ENCODE data around the gene REXO1.
"Not testable (repeated sequence)": the region's sequence is repeated elsewhere in the genome, so short reads cannot be mapped to it uniquely, and the experiment has no call there.

The REXO1 gene

GRCh38 chr19:1886360-1886759 is 38.1 kb upstream of the REXO1 start:
- H3K27ac ChIP-seq (ENCODE audit: extremely low read depth, low read depth, low read length); H3K9me3 ChIP-seq (ENCODE audit: control insufficient read depth, insufficient read depth, low read depth, low read length); CTCF ChIA-PET; H3K4me3 ChIP-seq (ENCODE audit: low read depth, low read length); H3K36me3 ChIP-seq (ENCODE audit: control insufficient read depth in 2 of 2, insufficient read depth in 1 of 2, low read length in 2 of 2): not testable (repeated sequence)
- POLR2A ChIA-PET, result interaction anchor here (2.7 kb wide), 1 partner anchor 11 kb away, joined by 22 read pairs; no protein-coding TSS in a partner anchor
- H3K4me1 ChIP-seq (ENCODE audit: control insufficient read depth, insufficient read depth, low read length), result peaks cover 17% of the 10 kb centered on the region
- TF ChIP-seq ZNF433 (tag by site-specific recombination; IDR thresholded peaks at IDR 0.05; ENCODE audit: low read depth) (peak; percentile 85), ZNF664 (tag by site-specific recombination; IDR thresholded peaks at IDR 0.05) (peak; percentile 84; the same call in 1 of the 2 replicates), ZNF610 (tag by site-specific recombination; IDR thresholded peaks at IDR 0.05; ENCODE audit: borderline replicate concordance) (0 out of 2 replicates have a peak, but pooled peaks have one; percentile 42), ZNF121 (tag by site-specific recombination; IDR thresholded peaks at IDR 0.05) (peak; percentile 39; the same call in 1 of the 2 replicates), ZNF514 (tag by site-specific recombination; IDR thresholded peaks at IDR 0.05) (peak; percentile 87; the same call in 1 of the 2 replicates), KLF7 (tag by site-specific recombination; IDR thresholded peaks at IDR 0.05; ENCODE audit: borderline replicate concordance) (peak; percentile 59; the same call in 1 of the 2 replicates), ZNF394 (tag by site-specific recombination; IDR thresholded peaks at IDR 0.05; ENCODE audit: borderline replicate concordance) (peak; percentile 98), ZNF791 (tag by site-specific recombination; IDR thresholded peaks at IDR 0.05) (peak; percentile 78; the same call in 1 of the 2 replicates), ZNF223 (tag by site-specific recombination; IDR thresholded peaks at IDR 0.05) (peak; percentile 57; the same call in 1 of the 2 replicates), RBAK (tag by site-specific recombination; IDR thresholded peaks at IDR 0.05) (peak; percentile 83), GFI1B (tag by site-specific recombination; IDR thresholded peaks at IDR 0.05) (0 out of 2 replicates have a peak, but pooled peaks have one; percentile 45), ZBTB1 (tag by site-specific recombination; IDR thresholded peaks at IDR 0.05) (0 out of 2 replicates have a peak, but pooled peaks have one; percentile 50), ZNF580 (tag by site-specific recombination; IDR thresholded peaks at IDR 0.05) (0 out of 2 replicates have a peak, but pooled peaks have one; percentile 35), TSHZ1 (tag by site-specific recombination; IDR thresholded peaks at IDR 0.05; ENCODE audit: borderline replicate concordance) (peak; percentile 31; the same call in 1 of the 2 replicates), ZNF138 (tag by site-specific recombination; IDR thresholded peaks at IDR 0.05; ENCODE audit: borderline replicate concordance) (peak; percentile 93; the same call in 1 of the 2 replicates), ZNF404 (tag by site-specific recombination; IDR thresholded peaks at IDR 0.05) (peak; percentile 87; the same call in 1 of the 2 replicates), MZF1 (tag by site-specific recombination; IDR thresholded peaks at IDR 0.05; ENCODE audit: borderline replicate concordance) (peak; percentile 53; the same call in 1 of the 2 replicates), ZNF530 (tag by site-specific recombination; IDR thresholded peaks at IDR 0.05; ENCODE audit: low read depth) (0 out of 2 replicates have a peak, but pooled peaks have one; percentile 74), ZNF529 (tag by site-specific recombination; IDR thresholded peaks at IDR 0.05; ENCODE audit: insufficient replicate concordance) (peak; percentile 61), GLI2 (tag by site-specific recombination; IDR thresholded peaks at IDR 0.05; ENCODE audit: borderline replicate concordance, low read depth) (peak; percentile 81; the same call in 1 of the 2 replicates), ZNF558 (tag by site-specific recombination; IDR thresholded peaks at IDR 0.05) (peak; percentile 83), ZNF560 (tag by site-specific recombination; IDR thresholded peaks at IDR 0.05; ENCODE audit: borderline replicate concordance) (peak; percentile 92), ZXDB (tag by site-specific recombination; IDR thresholded peaks at IDR 0.05) (peak; percentile 65), ZNF146 (tag by site-specific recombination; IDR thresholded peaks at IDR 0.05) (0 out of 2 replicates have a peak, but pooled peaks have one; percentile 13), ZNF639 (tag by site-specific recombination; IDR thresholded peaks at IDR 0.05) (0 out of 2 replicates have a peak, but pooled peaks have one; percentile 38), ZNF214 (tag by site-specific recombination; IDR thresholded peaks at IDR 0.05; ENCODE audit: borderline replicate concordance) (peak; percentile 42; the same call in 1 of the 2 replicates)
- TF ChIP-seq, protein P1, sequence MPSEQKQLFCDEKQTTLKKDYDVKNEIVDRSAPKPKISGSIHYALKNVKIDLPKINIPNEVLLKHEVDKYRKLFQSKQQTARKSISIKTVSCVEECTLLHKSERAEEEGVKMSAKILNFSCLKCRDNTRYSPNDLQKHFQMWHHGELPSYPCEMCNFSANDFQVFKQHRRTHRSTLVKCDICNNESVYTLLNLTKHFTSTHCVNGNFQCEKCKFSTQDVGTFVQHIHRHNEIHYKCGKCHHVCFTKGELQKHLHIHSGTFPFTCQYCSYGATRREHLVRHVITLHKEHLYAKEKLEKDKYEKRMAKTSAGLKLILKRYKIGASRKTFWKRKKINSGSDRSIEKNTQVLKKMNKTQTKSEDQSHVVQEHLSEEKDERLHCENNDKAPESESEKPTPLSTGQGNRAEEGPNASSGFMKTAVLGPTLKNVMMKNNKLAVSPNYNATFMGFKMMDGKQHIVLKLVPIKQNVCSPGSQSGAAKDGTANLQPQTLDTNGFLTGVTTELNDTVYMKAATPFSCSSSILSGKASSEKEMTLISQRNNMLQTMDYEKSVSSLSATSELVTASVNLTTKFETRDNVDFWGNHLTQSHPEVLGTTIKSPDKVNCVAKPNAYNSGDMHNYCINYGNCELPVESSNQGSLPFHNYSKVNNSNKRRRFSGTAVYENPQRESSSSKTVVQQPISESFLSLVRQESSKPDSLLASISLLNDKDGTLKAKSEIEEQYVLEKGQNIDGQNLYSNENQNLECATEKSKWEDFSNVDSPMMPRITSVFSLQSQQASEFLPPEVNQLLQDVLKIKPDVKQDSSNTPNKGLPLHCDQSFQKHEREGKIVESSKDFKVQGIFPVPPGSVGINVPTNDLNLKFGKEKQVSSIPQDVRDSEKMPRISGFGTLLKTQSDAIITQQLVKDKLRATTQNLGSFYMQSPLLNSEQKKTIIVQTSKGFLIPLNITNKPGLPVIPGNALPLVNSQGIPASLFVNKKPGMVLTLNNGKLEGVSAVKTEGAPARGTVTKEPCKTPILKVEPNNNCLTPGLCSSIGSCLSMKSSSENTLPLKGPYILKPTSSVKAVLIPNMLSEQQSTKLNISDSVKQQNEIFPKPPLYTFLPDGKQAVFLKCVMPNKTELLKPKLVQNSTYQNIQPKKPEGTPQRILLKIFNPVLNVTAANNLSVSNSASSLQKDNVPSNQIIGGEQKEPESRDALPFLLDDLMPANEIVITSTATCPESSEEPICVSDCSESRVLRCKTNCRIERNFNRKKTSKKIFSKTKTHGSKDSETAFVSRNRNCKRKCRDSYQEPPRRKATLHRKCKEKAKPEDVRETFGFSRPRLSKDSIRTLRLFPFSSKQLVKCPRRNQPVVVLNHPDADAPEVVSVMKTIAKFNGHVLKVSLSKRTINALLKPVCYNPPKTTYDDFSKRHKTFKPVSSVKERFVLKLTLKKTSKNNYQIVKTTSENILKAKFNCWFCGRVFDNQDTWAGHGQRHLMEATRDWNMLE (tag by site-specific recombination; conservative IDR thresholded peaks at IDR 0.05; ENCODE audit: low read depth), result peak; percentile 95

All from HEK293 (cell line).